Measurements from ENCODE around the gene INO80E.

The INO80E gene

DNA sequence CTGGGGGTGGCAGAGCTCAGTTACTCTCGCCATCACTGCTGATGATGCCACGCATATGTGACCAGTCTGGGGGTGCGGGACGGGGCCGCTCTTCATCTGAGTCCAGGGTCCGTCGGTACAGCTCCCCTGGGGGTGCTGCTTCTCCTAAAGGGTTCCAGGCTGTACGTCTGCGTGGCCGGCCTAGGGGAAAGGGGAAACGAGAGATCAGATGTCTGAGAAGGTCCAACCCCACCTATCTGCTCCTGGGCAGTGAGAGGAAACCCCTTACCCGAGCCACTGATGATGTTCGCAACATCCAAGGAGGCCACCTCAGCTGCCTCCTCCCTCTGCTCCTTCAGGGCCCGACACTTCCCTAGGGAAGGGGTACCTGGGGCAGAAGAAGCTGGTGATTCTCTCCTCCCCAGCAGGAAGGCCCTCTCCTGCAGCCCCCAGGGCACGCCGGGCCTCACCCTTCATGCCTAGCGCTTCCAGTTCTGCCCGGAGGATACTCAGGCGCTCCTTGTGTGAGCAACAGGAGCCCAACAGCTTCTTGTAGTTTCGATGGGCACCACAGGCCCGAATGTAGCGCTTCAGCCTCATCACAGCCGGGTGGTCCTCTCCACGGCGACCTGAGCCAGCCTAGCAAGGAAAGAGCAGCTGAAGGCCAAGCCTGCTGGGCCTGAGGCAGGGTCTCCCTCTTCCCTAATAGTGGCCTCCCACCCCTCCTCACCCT lies 2.7 kb upstream of the INO80E start:
- DNase-seq: no peak

GRCh38 chr16:29993903-29994599 lies 2.0 kb upstream of the INO80E start:
- DNase-seq: no peak

GRCh38 chr16:29994600-29995323 lies 1.3 kb upstream of the INO80E start:
- DNase-seq: peak; percentile 80

DNA sequence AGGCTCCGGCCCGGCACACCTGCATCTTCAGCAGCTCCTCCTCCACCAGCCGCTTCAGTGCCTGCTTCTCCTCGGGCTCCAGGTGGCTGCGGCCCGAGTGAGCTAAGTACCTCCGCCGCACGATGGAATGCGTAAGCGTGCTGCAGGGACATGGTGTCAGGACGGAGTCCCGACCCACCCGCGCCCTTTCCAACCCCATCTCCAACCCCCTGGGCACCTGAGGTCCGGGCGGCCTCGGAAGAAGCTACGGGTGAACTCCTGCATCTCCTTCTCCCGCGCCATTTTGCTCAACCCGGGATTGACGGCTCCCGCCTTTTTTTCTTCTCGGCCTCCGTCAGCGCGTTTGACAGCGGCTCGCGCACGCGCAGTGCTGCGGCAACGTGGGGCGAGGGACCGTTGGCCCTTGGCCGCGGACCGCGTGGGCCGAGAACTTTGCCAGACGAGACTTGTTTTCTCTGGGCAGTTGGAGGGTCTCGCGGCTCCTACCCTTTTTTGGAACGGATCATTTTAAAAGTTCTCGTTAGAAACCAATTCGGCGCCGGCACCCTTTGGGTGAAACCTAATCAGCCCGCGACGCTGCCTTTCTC lies 624 bp upstream of the INO80E start, which contains the start of gene HIRIP3:
Gene HIRIP3, minus strand, starts transcription at position 294 of the 587 bp plus-strand sequence. Its CDS starts 12 bp downstream, at position 282.
- peak; percentile 84 for DNase-seq

- no peak for DNase-seq
Measured at GRCh38 chr16:29996766-29997250, 767 bp downstream of the INO80E start.

DNA sequence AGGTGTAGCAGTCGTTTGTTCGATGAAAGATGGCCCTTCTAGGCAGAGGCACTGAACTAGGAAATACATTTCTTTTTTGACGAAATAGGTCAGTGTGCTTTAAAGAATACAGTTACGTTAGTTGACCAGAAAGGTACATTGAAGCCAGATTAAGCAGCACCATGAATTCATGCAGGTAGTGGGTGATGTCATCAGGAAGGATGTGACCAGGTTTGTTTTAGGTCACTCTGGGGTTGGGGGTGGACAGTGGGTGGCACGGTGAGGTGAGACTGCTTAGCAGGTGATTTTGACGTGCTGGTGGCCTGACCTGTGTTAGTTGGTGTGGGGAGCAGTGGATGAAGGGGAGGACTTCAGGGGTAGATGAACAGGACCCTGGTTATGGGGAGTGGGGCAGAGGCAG lies 3.6 kb downstream of the INO80E start:
- no peak for DNase-seq

DNA sequence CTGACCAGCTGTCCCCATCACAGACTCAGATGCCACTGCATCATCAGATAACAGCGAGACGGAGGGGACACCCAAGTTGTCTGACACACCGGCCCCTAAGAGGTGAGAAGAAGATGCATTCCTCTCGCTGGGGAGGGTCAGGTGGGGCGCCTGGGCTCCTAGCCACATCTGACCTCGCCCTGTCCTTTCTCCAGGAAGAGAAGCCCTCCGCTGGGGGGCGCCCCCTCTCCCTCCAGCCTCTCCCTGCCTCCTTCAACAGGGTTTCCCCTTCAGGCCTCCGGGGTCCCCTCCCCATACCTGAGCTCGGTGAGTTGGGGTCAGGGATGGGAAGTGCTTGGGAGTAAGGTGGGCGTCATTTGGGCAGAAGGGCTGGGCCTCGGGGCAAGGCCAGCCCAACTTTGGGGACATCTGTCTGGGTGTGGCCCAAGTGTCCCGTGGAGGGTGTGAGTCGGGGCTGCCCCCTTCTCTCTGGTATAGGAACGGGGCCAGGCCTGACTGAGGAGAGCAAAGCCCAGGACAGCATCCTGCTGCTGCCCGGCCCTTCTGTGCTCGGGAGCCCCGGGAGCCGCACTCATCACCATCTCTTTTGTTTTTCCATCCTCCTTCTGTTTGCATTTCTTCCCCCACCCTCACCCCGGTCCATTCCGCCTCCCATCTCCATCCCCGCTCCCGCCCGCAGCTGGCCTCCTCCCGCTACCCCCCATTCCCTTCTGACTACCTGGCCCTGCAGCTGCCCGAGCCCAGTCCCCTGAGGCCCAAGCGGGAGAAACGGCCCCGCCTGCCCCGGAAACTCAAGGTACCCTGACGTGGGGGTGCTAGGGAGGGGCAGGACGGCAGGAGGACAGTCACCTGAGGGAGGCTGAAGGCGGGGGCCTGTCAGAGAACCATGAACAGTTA lies 4.9 kb downstream of the INO80E start:
- no peak for DNase-seq

DNA sequence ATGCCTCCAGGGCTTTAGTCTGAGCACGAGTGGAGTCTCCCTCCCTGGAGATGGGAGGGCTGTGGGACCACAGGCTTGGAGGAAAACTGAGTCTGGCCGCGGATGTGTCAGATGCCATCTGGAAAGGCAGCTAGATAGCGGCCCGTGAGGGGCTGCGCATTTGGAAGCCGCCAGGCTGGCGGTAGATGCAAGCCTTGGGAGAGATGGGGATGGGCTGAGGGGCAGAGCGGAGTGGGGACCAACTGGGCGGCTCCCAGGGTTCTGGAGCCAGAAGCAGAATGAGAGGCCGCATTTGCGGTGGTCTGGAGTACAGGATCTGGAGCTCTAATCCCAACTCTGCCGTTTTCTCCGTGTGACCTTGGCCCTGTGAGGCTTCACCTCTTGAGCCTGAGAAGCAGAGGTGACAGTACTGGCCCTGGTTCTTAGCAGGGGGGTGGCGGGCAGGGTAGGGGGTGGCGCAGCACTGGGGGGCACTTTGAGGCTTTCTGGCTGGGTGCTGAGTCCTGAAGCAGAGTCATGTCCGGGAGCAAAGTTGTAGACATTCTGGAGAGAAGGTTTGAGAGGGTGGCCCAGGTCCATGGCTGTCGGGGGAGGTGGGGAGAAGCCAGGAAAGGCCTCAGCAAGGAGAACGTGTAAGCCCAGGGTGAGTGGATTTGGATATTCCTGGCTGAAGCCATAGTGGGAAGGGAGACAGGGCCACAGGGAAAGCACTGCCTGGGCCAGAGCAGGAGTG lies 6.7 kb downstream of the INO80E start:
- DNase-seq: no peak

- no peak for DNase-seq
Measured at GRCh38 chr16:30003670-30004423, 7.8 kb downstream of the INO80E start.

DNA sequence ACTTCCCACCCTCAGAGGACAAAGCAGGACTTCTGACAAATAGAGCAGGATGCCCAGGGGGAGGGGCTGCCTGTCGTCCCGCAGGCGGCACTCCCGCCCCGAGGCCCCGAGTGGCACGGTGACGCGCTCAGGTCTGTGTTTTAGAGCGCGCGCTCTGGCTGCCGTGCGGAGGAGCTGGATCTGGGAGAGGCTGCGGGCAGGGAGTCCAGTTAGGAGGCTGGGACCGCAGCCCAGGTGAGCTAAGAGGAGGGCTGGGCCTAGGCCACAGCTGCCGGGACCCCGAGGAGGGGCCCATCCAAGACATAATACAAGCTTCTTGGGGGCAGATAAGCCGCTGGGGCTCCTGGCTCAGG lies 8.4 kb downstream of the INO80E start:
- no peak for DNase-seq

GRCh38 chr16:30004811-30005242 lies 8.8 kb downstream of the INO80E start:
- no peak for DNase-seq

DNA sequence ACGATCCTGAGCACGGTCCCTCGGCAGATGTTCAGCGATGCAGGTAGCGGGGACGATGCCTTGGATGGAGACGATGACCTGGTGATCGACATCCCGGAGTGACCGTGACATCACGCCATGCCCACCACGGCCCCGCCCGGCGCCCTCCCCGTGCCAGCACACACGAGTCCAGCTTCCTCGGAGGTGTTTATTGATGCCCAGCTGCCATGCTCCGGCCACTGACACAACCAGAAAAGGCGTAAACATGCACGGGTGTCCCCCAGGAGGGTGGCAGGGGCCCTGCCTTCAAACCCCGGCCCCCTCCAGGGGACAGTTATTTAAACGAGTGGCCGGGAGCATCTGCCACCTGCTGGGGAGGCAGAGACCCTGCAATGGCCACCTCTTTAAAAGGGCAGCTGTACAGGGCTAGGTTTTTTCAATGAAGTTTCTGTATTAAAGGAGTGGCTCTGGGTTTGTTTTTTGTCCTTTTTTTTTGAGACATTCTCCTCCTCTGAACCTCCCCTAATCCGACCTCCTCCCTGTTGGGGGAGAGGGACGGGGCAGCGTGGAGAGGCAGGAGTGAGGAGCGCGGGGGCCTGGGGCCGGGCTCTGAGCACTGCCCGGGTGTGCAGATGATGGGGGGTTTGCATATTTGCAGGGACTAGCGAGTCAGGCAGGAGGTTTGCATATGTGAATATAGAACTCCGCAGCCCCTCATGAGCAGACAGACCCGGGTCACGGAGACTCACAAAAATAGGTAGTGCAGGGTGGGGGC lies 9.5 kb downstream of the INO80E start:
- DNase-seq: no peak

DNA sequence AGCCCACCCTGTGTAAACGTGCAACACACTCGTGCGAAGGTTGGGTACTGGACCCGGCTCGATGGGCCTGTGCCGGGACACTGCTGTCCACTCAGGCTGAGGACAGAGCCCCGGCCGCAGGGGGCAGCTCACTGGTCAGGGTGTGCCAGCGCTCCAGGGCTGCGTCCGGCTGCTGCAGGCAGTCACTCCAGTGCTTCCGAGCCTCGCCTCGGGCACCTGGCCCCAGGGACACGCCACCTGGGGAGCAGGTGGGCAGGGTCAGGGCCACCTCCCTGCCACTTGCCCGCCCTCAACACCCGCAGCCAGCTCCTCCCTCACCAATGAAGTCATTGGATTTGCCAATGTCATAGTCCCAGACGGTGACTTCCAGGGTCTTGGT lies 10.0 kb downstream of the INO80E start:
- no peak for DNase-seq

- DNase-seq: no peak
Measured at GRCh38 chr16:30006659-30007377, 10.8 kb downstream of the INO80E start.

DNA sequence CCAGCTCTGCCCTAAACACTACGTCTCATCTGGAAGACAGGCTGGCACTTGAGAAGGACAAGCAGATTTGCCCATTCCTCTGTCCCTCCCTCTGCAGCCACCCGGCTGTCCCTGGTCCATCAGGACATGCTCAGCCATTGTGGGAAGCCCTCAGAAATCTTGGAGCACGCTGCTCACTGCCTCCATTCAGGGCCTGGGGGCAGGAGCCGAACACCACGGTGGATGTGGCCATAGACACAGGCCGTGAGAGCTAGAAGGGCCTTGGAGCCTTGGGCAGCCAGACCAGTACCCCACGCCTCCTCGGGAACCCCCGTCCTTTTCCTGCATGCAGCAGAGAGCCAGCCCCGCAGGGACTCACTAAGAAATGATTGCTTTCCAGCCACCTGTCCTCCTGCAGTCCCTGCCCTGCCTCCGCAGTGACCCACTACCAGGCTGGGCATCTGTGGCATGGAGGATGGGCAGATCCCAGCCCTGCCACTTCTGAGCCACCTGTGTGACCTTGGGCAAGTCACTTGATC lies 11.4 kb downstream of the INO80E start:
- no peak for DNase-seq

GRCh38 chr16:30009085-30009862 lies 13.2 kb downstream of the INO80E start:
- no peak for DNase-seq

- DNase-seq: no peak
Measured at GRCh38 chr16:30009990-30010843, 14.2 kb downstream of the INO80E start.

Data from islet precursor cell (in vitro differentiated cells).